IMR-90 (cell line): ENCODE data around the gene CTSC. TPM values are rescaled to one million over a fixed set of nuclear protein-coding genes. Genes with fewer than 3 reads are reported as not detected.

Experiments
- ATAC-seq: fragments of 200-7000 bp; cut with Tn5 transposase; 2 replicates; pipeline ENCODE4 v1.9.1; 2020; ENCODE audit warnings: low read depth, mild to moderate bottlenecking, moderate library complexity
- BruUV-seq: library from RNA; stranded (reverse); fragments of 400-500 nt; replicated peaks from 2 replicates; lab custom pipeline; 2021; lab: Mats Ljungman, UMichigan
- CTCF ChIA-PET: fragments of 300-600 bp; formaldehyde crosslinking; extraction: SDS; loops from one replicate; lab custom pipeline; 2021; ENCODE audit warnings: antibody characterized with exemption; lab: Yijun Ruan, JAX
- POLR2A ChIA-PET: fragments of 300-600 bp; sonication (Branson Sonifier 250); formaldehyde crosslinking; loops from one replicate; lab custom pipeline; 2022; ENCODE audit warnings: antibody characterized with exemption; ENCODE audit not compliant: unreplicated experiment; lab: Charles Lee
- DNase-seq: peaks from one replicate; pipeline ENCODE4 v3.0.0; 2013
- H2AFZ ChIP-seq: replicated peaks from 2 replicates; pipeline ENCODE3; 2013; ENCODE audit warnings: low read length, mild to moderate bottlenecking; ENCODE audit not compliant: poor library complexity
- H2AK5ac ChIP-seq: 2 replicates; pipeline ENCODE4 v1.6.1; 2013; ENCODE audit warnings: low read depth, low read length, inconsistent platforms
- H2AK9ac ChIP-seq: replicated peaks from 2 replicates; pipeline ENCODE3; 2013; ENCODE audit warnings: mild to moderate bottlenecking, low read depth, low read length, moderate library complexity; ENCODE audit not compliant: poor library complexity
- H2BK120ac ChIP-seq: 2 replicates; pipeline ENCODE4 v1.6.1; 2013; ENCODE audit warnings: low read depth, low read length, inconsistent platforms
- H2BK15ac ChIP-seq: 3 replicates; pipeline ENCODE4 v1.6.1; 2013; ENCODE audit warnings: low read depth, low read length, inconsistent platforms
- H2BK20ac ChIP-seq: 2 replicates; pipeline ENCODE4 v1.6.1; 2013; ENCODE audit warnings: low read depth, mild to moderate bottlenecking, inconsistent platforms, low read length, moderate library complexity
- H2BK5ac ChIP-seq: 2 replicates; pipeline ENCODE4 v1.6.1; 2013; ENCODE audit warnings: mild to moderate bottlenecking, low read depth, low read length, inconsistent platforms; ENCODE audit not compliant: poor library complexity, severe bottlenecking
- H3K14ac ChIP-seq: replicated peaks from 2 replicates; pipeline ENCODE4 v1.6.1; 2013; ENCODE audit warnings: low read depth, low read length, inconsistent platforms
- H3K18ac ChIP-seq: 2 replicates; pipeline ENCODE4 v1.6.1; 2013; ENCODE audit warnings: low read depth, low read length, control low read depth
- H3K23ac ChIP-seq: 2 replicates; pipeline ENCODE4 v1.6.1; 2013; ENCODE audit warnings: low read depth, low read length, inconsistent platforms
- H3K27ac ChIP-seq: 2 replicates; pipeline ENCODE4 v1.5.1; 2013; ENCODE audit warnings: mild to moderate bottlenecking, control low read depth, low read length; ENCODE audit not compliant: insufficient read depth
- H3K27me3 ChIP-seq: 2 replicates; pipeline ENCODE4 v1.6.1; 2013; ENCODE audit warnings: low read length; ENCODE audit not compliant: control insufficient read depth, insufficient read depth
- H3K36me3 ChIP-seq: 2 replicates; pipeline ENCODE4 v1.6.1; 2013; ENCODE audit warnings: low read length, mixed read lengths; ENCODE audit not compliant: control insufficient read depth, insufficient read depth
- H3K4ac ChIP-seq: 2 replicates; pipeline ENCODE4 v1.6.1; 2013; ENCODE audit warnings: low read depth, low read length, inconsistent platforms
- H3K4me1 ChIP-seq: 2 replicates; pipeline ENCODE4 v1.6.1; 2013; ENCODE audit warnings: low read length, mixed read lengths; ENCODE audit not compliant: control insufficient read depth, insufficient read depth
- H3K4me2 ChIP-seq: 2 replicates; pipeline ENCODE4 v1.6.1; 2013; ENCODE audit warnings: low read depth, mild to moderate bottlenecking, control low read depth, low read length, moderate library complexity
- H3K4me3 ChIP-seq: 2 replicates; pipeline ENCODE4 v1.5.1; 2013; ENCODE audit warnings: low read depth, mild to moderate bottlenecking, control low read depth, low read length, moderate library complexity; ENCODE audit not compliant: insufficient read depth
- H3K56ac ChIP-seq: 2 replicates; pipeline ENCODE4 v1.6.1; 2013; ENCODE audit warnings: low read length, inconsistent platforms; ENCODE audit not compliant: insufficient read depth; ENCODE audit errors: extremely low read depth
- H3K79me1 ChIP-seq, 2 experiments: 2 replicates each; pipeline ENCODE4 v1.6.1; 2013; ENCODE audit warnings: low read length in 2 of 2, inconsistent platforms in 1 of 2, low read depth in 1 of 2
- H3K9ac ChIP-seq: 2 replicates; pipeline ENCODE4 v1.6.1; 2013; ENCODE audit warnings: low read depth, low read length, control low read depth
- H3K9me1 ChIP-seq: 2 replicates; pipeline ENCODE4 v1.6.1; 2013; ENCODE audit warnings: low read length, inconsistent platforms; ENCODE audit not compliant: insufficient read depth
- H3K9me3 ChIP-seq: 2 replicates; pipeline ENCODE4 v1.6.1; 2013; ENCODE audit warnings: low read length; ENCODE audit not compliant: control insufficient read depth, insufficient read depth
- H4K20me1 ChIP-seq: 2 replicates; pipeline ENCODE4 v1.6.1; 2013; ENCODE audit warnings: low read length, inconsistent platforms; ENCODE audit not compliant: insufficient read depth
- H4K5ac ChIP-seq: 2 replicates; pipeline ENCODE4 v1.6.1; 2013; ENCODE audit warnings: mild to moderate bottlenecking, low read depth, low read length, control low read depth
- H4K8ac ChIP-seq, 2 experiments: 2 replicates each; pipeline ENCODE4 v1.6.1; 2013; ENCODE audit warnings: low read depth in 2 of 2, low read length in 2 of 2, control low read depth in 1 of 2, inconsistent platforms in 1 of 2
- H4K91ac ChIP-seq: 2 replicates; pipeline ENCODE4 v1.6.1; 2013; ENCODE audit warnings: low read depth, low read length, inconsistent platforms; ENCODE audit not compliant: insufficient read depth
- BHLHE40 ChIP-seq: fragments of 150-350 bp; IDR thresholded peaks from 2 replicates; pipeline ENCODE4 v1.6.1; 2016; ENCODE audit warnings: mild to moderate bottlenecking, low read depth, low read length
- CEBPB ChIP-seq: IDR thresholded peaks from 2 replicates; pipeline ENCODE4 v1.6.1; 2012; ENCODE audit warnings: low read depth, low read length, improper control_type of control experiment
- CHD1 ChIP-seq: IDR thresholded peaks from 2 replicates; pipeline ENCODE4 v1.6.1; 2012; ENCODE audit warnings: low read depth, low read length, improper control_type of control experiment
- FOS ChIP-seq: fragments of 150-350 bp; IDR thresholded peaks from 2 replicates; pipeline ENCODE4 v1.6.1; 2016; ENCODE audit warnings: low read depth, low read length
- MAFK ChIP-seq: IDR thresholded peaks from 2 replicates; pipeline ENCODE4 v1.6.1; 2012; ENCODE audit warnings: low read depth, low read length, improper control_type of control experiment
- MAZ ChIP-seq: IDR thresholded peaks from 2 replicates; pipeline ENCODE4 v1.6.1; 2012; ENCODE audit warnings: low read depth, mild to moderate bottlenecking, low read length, improper control_type of control experiment, moderate library complexity, borderline replicate concordance
- MXI1 ChIP-seq: IDR thresholded peaks from 2 replicates; pipeline ENCODE4 v1.6.1; 2012; ENCODE audit warnings: low read depth, mild to moderate bottlenecking, low read length, moderate library complexity, borderline replicate concordance
- NFE2L2 ChIP-seq: fragments of 150-350 bp; IDR thresholded peaks from 2 replicates; pipeline ENCODE4 v1.6.1; 2016; ENCODE audit warnings: low read depth, mild to moderate bottlenecking, low read length
- POLR2A ChIP-seq: IDR thresholded peaks from 2 replicates; pipeline ENCODE4 v1.6.1; 2012; ENCODE audit warnings: mild to moderate bottlenecking, low read depth, low read length
- RAD21 ChIP-seq: IDR thresholded peaks from 2 replicates; pipeline ENCODE4 v1.6.1; 2012; ENCODE audit warnings: low read length, improper control_type of control experiment
- RCOR1 ChIP-seq: IDR thresholded peaks from 2 replicates; pipeline ENCODE4 v1.6.1; 2012; ENCODE audit warnings: mild to moderate bottlenecking, low read length, improper control_type of control experiment; ENCODE audit not compliant: insufficient replicate concordance
- RFX5 ChIP-seq: IDR thresholded peaks from 2 replicates; pipeline ENCODE4 v1.8.0; 2012; ENCODE audit warnings: low read depth, mild to moderate bottlenecking, low read length, moderate library complexity
- SMC3 ChIP-seq: fragments of 150-350 bp; IDR thresholded peaks from 2 replicates; pipeline ENCODE4 v1.6.1; 2016; ENCODE audit warnings: low read depth, mild to moderate bottlenecking, antibody characterized with exemption, low read length, moderate library complexity
- USF2 ChIP-seq: fragments of 150-350 bp; IDR thresholded peaks from 2 replicates; pipeline ENCODE4 v1.6.1; 2017; ENCODE audit warnings: mild to moderate bottlenecking, antibody characterized with exemption, low read length, low read depth
- WGBS, 2 experiments: methylation state at CpG; one replicate each; pipeline versions ENCODE4 v1.1.5 to v1.1.7; 2013; ENCODE audit warnings: missing lambda C conversion rate in 2 of 2; ENCODE audit not compliant: insufficient read length in 1 of 2; ENCODE audit errors: extremely low coverage in 2 of 2; 5-methylcytosine and 5-hydroxymethylcytosine counted together
- dilution Hi-C: fragments of 300-500 bp; cut with HindIII; formaldehyde crosslinking; loops from one replicate; pipeline ENCODE4 v1.14.3; 2018; ENCODE audit warnings: low sequenced_read_pairs; ENCODE audit not compliant: unreplicated experiment
- in situ Hi-C: fragments of 300-500 bp; cut with MboI; formaldehyde crosslinking; loops from 3 replicates; pipeline ENCODE4 v1.14.3; 2019; ENCODE audit warnings: low sequenced_read_pairs, inconsistent platforms, mixed read lengths
- intact Hi-C: fragments of 100-400 bp; cut with micrococcal nuclease; formaldehyde crosslinking; loops from 2 replicates; pipeline ENCODE4 v1.10.0; 2022
- polyA plus RNA-seq, 3 experiments: library from polyadenylated mRNA; depleted of rRNA; stranded (reverse); fragments of >200 nt; gene quantifications; 2 replicates each; pipeline ENCODE4 v1.2.3, GENCODE V29; 2012; ENCODE audit warnings: low replicate concordance in 1 of 3
- total RNA-seq: library from RNA; depleted of rRNA; stranded (reverse); fragments of >200 nt; gene quantifications from 2 replicates; pipeline ENCODE4 v1.2.3, GENCODE V29; 2012
- TF ChIP-seq, protein P1 (sequence below): fragments of 150-350 bp; IDR thresholded peaks from 2 replicates; pipeline ENCODE4 v1.6.1; 2016; ENCODE audit warnings: low read depth, mild to moderate bottlenecking, low read length, moderate library complexity, borderline replicate concordance
- TF ChIP-seq, protein P2 (sequence below): conservative IDR thresholded peaks from 2 replicates; pipeline ENCODE4 v1.5.1; 2012; ENCODE audit warnings: mild to moderate bottlenecking, low read depth, low read length, improper control_type of control experiment

CTSC gene
- total and polyA plus RNA-seq, 2 of the 4 experiments (the other 2 are of a cell fraction): 208 to 299 TPM

GRCh38 chr11:88308576-88308975 lies 29.0 kb downstream of the CTSC start:
- Histone ChIP-seq H3K4ac (no peak overlapping the region), H3K9me3 (peaks cover 3% of the 10 kb centered on the region; the same call in 1 of the 2 replicates), H2BK120ac (no peak overlapping the region), H2BK20ac (no peak overlapping the region), H4K5ac (no peak overlapping the region), H4K91ac (no peak overlapping the region), H3K27me3 (no peaks in the 10 kb centered on the region), H4K20me1 (no peaks in the 10 kb centered on the region), H3K27ac (no peak overlapping the region), H3K14ac (no peak overlapping the region), H3K18ac (no peak overlapping the region), H3K4me2 (no peak overlapping the region), H3K4me1 (peaks cover 10% of the 10 kb centered on the region), H2AFZ (no peak overlapping the region), H3K36me3 (peaks cover 37% of the 10 kb centered on the region), H2AK9ac (no peak overlapping the region), H3K79me1 (peaks cover 0 to 19% of the 10 kb centered on the region in 2 experiments; a peak in 3 of 4 replicates), H3K23ac (no peak overlapping the region), H2BK5ac (no peak overlapping the region), H3K9me1 (no peaks in the 10 kb centered on the region), H3K56ac (no peak overlapping the region), H4K8ac (no peak overlapping the region), H3K9ac (no peak overlapping the region), H3K4me3 (no peak overlapping the region), H2BK15ac (no peak overlapping the region), H2AK5ac (no peak overlapping the region)
- POLR2A ChIA-PET: interaction anchor here (1.1 kb wide), 1 partner anchor 29 kb away, joined by 3 read pairs; the partner anchor contains the start of gene CTSC
- dilution Hi-C loops: no loop called here
- intact Hi-C loops: no loop called here
- in situ Hi-C loops: loop anchor here (25.0 kb wide), 1 partner anchor 229 kb away; no protein-coding TSS in a partner anchor
- ATAC-seq: no peak
- WGBS, 2 experiments: no CpG with 5 or more reads among the region's 2 CpGs
- TF ChIP-seq USF2: no peak
- no peak for TF ChIP-seq POLR2A
- no peak for TF ChIP-seq RCOR1
- TF ChIP-seq MXI1: no peak
- no peak for TF ChIP-seq RAD21
- no peak for TF ChIP-seq BHLHE40
- no peak for TF ChIP-seq MAFK
- TF ChIP-seq, protein P1, sequence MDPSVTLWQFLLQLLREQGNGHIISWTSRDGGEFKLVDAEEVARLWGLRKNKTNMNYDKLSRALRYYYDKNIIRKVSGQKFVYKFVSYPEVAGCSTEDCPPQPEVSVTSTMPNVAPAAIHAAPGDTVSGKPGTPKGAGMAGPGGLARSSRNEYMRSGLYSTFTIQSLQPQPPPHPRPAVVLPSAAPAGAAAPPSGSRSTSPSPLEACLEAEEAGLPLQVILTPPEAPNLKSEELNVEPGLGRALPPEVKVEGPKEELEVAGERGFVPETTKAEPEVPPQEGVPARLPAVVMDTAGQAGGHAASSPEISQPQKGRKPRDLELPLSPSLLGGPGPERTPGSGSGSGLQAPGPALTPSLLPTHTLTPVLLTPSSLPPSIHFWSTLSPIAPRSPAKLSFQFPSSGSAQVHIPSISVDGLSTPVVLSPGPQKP: no peak
- TF ChIP-seq, protein P2, sequence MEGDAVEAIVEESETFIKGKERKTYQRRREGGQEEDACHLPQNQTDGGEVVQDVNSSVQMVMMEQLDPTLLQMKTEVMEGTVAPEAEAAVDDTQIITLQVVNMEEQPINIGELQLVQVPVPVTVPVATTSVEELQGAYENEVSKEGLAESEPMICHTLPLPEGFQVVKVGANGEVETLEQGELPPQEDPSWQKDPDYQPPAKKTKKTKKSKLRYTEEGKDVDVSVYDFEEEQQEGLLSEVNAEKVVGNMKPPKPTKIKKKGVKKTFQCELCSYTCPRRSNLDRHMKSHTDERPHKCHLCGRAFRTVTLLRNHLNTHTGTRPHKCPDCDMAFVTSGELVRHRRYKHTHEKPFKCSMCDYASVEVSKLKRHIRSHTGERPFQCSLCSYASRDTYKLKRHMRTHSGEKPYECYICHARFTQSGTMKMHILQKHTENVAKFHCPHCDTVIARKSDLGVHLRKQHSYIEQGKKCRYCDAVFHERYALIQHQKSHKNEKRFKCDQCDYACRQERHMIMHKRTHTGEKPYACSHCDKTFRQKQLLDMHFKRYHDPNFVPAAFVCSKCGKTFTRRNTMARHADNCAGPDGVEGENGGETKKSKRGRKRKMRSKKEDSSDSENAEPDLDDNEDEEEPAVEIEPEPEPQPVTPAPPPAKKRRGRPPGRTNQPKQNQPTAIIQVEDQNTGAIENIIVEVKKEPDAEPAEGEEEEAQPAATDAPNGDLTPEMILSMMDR: no peak
- no peak for TF ChIP-seq SMC3
- no peak for TF ChIP-seq FOS
- TF ChIP-seq NFE2L2: no peak
- no peak for TF ChIP-seq CHD1
- no peak for TF ChIP-seq CEBPB
- no peak for TF ChIP-seq MAZ
- no peak for TF ChIP-seq RFX5
- DNase-seq: no peak
- BruUV-seq: no TSS peak
- CTCF ChIA-PET: no interaction called here
